Hindlimb muscle (tissue), 1 donor: ENCODE measurements around the gene CEACAM16. TPM values are rescaled to one million over a fixed set of nuclear protein-coding genes. Genes with fewer than 3 reads are reported as not detected.
A peak's percentile ranks its signal among the peaks of the same experiment; 100 is the strongest.

Experiments
- DNase-seq: peaks from one replicate; pipeline ENCODE4 v3.0.0-alpha.2; 2013
- polyA plus RNA-seq: library from polyadenylated mRNA; unstranded; fragments of 120-200 nt; gene quantifications from one replicate; pipeline ENCODE4 v1.2.1, GENCODE V29; 2013; ENCODE audit not compliant: insufficient read length

CEACAM16 gene
- polyA plus RNA-seq, 1 donor, result 1.0 TPM

DNA sequence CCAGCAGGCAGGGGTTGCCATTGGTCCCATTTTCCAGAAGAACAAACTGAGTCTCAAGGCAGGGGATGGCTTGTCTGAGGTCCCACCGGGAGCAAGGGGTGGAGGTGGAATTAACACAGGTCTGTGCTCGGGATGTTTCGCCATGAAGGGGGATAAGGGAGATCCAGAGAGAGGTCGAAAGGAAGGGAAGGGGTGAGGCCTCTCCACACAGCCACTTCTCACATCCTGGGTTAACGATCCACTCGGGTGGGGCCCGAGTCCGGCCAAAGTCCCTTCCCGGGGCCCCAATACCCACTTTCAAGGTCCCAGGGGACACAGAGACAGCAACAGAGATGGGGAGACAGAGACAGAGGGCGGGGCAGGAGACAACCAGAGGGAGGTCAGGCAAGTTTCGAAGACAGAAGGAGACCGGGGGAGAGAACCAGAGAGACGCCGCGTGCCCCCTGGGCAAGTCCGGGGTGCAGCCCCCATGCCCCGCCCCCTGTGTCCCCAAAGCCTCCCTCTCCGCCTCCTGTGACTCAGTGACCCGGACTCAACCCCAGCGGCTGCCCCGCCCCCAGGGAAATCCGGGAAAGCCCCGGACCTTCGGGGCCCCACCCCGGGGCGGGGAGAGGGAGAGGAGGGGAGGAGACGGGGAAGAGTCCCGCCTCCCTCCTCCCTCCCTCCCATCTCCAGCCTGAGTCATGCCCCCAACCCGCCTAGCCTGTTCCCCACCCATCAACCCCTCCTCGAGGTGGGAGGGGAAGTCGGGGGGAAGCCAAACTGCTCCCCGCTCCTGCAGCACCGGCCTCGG lies 48.2 kb downstream of the CEACAM16 start:
- DNase-seq, result peak; percentile 93

DNA sequence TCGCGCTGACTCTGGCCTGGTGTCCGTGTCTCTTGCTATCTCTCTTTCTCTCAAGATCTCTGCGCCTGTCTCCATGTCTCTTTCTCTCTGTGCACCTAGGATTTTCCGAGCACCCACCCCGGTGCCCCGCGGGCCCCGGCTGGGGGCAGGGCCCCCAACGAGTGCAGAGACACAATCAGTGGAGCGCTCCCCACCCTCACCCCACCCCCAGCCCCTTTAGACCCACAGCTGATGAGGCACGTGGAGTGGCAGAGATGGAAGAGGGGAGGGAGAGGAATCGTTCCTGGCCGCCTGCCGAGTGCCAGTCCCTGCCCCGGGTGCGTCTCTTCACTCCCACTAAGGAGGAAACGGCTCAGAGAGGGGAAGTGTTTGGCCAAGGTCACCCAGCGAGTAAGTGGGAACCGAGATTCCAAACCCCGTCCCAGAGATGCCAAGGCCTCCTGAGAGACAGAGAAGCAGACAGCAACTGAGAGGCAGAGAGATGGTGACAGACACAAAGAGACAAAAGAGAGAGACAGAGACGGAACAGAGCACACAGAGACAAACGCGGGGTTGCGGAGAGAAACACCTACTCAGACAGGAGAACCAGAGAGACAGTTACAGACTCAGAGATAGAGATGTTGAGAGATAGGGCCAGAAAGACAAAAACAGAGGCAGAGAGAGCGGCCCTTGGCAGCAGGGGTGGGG lies 48.9 kb downstream of the CEACAM16 start:
- peak; percentile 67 for DNase-seq

DNA sequence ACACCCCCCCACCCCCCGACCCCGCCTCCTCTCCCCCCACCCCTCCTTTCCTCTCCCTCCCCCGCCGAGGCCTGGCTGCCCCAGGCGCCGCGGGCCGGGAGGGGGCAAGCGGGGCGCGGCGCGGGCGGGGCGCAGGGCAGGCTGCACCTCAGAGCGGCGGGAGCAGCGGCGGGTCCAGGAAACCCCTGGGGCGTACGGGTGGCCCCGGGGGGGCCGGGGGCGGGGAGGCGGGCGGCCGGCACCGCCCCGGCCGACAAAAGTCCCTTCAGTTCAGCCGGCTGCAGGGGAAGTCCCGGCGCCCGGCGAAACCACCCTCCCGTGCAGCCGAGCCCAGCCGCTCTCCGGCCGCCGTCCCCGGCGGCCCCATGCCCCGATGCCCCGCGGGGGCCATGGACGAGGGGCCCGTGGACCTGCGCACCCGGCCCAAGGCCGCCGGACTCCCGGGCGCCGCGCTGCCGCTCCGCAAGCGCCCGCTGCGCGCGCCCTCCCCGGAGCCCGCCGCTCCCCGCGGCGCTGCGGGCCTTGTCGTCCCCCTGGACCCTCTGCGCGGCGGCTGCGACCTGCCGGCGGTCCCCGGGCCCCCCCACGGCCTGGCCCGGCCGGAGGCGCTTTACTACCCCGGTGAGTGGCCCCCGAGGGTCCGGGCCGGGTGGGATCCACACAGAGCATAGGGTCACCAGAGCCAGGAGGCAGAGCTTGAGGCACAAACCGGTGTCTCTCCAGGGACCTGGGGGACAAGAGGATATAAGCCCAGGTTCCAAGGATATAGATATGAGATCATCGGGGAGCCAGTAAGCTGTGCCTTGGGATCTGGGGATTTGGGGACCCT lies 49.7 kb downstream of the CEACAM16 start, which contains the start of gene BCL3:
BCL3 (plus strand) TSS at position 283 of the 829 bp plus-strand sequence; CDS start at position 366, 83 bp downstream.
- DNase-seq, result peak; percentile 64

DNA sequence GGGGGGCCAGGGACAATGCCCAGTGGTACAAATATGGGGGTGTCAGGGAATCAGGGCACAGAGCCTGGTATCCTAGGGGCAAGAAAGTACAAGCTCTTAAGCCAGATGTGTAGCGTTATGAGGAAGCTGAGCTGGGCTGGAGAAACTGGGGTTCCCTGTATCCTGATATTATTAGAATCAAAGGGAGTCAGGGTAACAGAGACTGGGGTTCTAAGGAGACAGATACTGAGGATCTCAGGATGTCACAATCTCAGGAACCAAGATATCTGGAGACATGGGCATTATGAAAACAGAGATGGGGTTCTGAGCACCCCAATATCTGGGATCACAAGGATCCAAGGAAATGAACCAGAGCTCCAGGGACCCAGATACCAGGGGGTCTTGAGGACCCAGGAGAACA lies 50.3 kb downstream of the CEACAM16 start:
- DNase-seq, result no peak

DNA sequence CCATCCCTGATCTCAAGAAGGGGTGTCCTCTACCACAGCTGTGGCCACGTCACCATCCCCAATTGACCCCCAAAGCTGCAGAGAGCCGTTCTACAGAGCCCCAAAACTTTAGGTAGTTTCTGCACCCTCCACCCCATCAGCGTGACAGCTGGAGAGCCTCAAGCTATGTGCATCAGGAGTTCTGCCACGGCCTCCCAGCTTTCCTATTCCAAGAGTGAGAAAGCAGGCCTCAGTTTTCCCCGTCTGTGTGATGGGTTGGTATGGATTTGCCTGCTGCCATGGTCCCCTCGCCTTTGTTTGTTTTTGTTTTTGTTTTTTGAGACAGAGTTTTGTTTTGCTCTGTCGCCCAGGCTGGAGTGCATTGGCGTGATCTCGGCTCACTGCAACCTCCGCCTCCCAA lies 51.0 kb downstream of the CEACAM16 start:
- DNase-seq, result no peak

DNA sequence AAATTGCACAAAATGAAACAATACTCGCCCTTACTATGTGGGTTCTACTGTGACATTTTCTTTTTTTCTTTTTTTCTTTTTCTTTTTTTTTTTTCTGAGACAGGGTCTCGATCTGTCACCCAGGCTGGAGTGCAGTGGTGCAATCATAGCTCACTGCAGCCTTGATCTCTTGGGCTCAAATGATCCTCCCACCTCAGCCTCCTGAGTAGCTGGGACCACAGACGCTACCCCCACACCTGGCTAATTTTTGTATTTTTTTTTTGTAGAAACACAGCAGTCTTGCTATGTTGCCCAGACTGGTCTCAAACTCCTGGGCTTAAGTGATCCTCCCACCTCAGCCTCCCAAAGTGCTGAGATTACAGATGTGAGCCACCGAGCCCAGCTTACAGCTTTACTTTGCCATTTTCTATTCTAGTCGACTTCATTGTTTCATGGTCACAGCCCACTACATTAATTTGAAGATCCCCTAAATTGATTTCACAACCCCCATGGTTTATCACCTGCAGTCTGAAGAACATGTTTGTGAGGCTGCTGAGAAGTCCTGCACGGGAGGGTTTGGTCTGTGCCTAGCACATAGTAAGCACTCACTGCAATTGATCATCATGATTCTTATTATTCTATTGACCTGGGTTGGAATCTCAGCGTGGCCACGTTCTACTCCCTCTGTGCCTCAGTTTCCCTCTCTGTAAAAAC lies 53.3 kb downstream of the CEACAM16 start:
- no peak for DNase-seq

DNA sequence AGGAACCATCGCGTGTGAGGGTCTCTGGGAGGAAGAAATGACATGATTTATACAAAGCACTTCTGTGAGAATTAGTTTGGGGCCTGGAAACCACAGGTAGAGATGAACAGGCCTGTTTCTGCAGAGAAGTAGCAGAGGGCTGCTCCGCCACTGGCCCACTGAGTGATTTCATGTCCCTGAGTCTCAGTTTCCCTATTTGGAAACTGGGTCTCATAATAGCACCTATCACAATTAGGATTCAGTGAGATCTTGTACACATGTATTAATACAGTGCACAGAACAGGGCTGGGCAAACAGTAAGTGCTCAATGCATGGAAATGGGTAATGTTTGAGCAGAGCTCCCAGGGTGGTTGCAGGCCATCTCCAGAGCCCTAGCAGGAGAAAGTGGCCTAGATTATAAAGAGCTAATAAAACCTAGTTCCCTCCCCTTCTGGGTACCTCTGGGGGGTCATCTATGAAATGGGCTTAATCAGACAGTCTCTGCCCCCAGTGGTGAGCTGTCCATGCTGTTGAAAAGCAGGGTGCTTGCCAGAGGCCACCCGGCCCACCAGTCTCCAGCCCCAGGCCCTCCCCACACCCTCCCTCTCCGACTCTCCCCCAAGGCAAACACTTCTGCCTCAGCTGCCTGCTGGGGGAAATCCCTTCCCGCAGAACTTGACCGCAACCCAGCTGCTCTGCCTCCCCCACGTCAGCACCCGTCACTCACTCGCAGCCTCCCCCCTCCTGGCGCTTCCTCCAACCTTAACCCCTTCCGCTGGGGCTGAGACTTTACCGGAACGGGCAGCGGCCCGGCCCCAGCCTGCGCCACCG lies 54.1 kb downstream of the CEACAM16 start:
- peak; percentile 85 for DNase-seq

DNA sequence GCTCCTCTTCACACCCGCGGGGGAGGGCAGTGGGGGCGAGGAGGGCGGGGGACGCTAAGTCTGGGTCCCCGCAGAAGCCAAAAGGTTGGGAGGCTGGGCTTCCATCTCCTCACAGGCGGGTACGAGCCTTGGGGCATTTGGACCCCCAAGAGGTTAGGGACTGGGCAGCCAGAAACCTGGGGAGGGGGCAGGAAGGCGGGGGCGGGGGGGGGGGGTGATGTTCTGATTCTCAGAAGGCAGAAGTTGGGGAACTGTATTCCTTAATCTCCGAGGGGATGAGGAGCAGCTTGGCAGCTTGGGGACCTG lies 54.6 kb downstream of the CEACAM16 start:
- DNase-seq, result no peak

DNA sequence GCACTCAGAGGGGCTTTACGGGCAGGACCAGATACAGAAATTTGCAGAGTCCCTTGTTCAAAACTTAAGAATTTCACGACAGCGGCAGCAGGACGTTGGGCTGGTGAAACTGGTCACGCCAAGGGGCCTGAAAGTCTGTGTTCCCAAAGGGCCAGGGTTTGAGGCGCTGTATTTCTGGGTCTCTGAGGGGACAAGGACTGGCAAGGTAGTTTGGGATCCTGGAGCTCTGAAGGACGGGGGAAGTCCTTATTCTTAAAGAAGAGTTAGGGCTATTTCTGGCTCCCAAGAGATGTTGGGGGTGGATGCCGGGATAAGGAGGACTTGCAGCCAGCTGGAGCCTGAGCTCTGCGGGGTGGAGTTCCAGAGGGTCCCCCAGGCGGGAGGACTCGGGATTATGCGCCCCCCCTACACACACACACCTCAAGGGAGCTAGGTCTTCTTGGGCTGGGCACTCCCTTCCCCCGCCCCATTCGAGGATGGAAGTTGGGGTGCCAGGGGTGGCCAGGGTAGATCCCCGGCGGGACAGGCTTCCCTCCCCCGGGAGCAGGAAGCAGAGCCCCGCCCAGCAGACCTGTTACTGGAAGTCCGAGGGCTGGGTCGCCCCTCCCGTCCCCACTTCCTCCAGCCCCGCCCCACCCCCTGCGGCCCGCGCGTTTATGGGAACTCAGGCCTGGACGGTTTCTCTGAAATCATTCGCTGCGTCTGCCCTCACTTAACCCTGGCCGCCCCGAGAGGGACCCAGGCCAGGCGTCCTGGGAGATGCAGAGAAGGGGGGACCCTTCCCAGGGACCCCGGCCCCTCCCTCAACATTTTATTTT lies 55.2 kb downstream of the CEACAM16 start:
- peak; percentile 75 for DNase-seq

DNA sequence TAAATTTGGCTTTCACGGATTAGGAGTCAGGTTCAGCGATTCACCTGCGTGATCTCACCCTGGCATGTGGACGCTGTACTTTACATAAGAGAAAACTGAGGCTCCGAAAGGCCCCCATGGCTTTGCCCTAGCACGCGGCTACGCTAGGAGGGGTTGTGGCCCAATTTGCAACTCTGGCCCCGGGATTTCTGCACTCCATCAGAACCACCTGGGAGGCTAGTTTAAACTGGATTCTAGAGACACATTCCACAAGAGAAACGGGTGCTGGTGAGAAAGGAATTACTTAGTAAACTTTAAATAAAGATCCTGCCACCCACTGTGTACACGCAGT lies 55.8 kb downstream of the CEACAM16 start:
- no peak for DNase-seq

DNA sequence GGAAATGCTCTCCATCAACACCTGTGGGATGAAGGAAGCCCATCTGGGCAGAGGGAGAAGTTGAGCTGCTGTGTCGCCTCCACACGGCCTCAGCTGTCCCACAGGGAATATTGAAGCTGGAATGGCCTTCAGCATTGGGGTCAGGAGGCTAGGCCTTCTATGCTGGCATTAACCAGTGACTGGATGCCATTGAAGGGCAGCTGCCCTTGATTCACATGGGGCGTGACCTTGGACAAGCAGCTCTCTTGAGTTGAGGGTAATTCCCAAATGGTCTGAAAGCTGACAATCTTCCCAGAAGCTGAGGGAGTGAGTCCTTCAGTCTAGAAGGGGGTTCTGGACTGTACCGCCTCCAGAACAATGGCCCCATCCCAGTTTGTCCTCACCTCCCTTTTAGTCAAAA lies 56.3 kb downstream of the CEACAM16 start:
- no peak for DNase-seq

DNA sequence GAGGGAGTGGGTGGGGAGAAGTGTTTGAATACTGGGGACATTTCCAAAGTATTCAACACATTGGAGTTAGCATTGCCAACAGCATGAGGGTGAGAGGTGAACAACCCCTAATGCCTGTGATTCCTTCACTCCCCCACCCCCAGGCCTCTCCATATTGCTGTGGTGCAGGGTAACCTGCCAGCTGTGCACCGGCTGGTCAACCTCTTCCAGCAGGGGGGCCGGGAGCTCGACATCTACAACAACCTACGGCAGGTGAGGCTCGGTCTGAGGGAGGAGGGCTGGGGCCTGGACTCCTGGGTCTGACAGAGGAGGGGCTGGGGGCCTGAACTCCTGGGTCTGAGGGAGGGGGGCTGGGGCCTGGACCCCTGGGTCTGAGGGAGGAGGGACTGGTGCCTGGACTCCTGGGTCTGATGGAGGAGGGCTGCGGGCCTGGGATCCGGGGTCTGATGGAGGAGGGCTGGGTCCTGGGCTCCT lies 57.2 kb downstream of the CEACAM16 start:
- no peak for DNase-seq

DNA sequence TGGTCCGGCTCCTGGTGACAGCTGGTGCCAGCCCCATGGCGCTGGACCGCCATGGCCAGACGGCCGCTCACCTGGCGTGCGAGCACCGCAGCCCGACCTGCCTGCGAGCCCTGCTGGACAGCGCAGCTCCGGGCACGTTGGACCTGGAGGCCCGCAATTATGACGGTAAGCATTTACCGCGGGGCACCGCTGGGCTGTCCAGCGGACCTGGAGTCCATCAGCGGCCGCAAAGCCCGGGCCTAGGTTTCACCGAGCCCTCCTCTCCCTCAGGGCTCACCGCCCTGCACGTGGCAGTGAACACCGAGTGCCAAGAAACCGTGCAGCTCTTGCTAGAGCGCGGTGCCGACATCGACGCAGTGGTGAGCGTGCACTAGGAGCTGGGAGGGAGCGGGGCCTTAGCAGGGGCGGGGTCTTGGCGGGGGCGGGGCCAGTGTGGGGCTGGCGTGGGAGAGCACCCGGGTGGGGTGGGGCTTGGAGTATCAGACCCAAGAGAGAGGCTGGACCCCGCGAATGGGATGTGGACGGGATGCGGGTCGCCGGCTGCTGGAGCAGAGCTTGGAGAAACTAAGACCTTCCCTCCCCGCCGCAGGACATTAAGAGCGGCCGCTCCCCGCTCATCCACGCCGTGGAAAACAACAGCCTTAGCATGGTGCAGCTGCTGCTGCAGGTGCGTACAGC lies 58.2 kb downstream of the CEACAM16 start:
- DNase-seq, result peak; percentile 61

DNA sequence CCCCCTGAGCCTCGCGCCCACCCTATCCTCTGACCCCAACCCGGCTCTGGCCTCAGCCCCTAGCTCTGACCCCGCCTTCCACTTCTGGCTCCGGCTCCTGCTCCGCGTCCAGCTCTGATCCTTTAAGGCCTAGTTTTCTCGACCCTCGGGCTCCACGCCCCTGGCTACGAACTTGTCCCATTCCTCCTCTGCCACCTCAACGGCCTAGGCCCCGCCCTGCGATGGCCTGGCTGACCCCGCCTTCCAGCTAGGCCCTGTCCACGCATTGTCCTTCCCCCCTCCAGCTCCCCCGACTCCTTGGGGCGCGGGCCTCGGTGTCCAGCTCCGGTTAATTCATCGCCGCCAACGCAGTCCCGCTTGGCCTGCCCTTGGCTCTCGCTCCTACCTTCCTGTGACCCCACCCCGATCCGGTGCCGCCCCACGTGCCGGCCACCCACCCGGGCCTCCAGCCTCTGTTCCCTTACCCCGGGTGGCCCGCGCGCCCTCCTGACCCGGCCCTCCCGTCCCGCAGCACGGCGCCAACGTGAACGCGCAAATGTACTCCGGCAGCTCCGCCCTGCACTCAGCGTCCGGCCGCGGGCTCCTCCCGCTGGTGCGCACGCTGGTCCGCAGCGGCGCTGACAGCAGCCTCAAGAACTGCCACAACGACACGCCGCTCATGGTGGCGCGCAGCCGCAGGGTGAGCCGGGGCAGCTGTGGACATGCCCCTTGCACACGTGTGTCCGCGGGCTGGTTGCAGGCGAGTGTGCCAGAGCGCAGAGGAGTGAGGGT lies 59.0 kb downstream of the CEACAM16 start:
- DNase-seq, result peak; percentile 83

DNA sequence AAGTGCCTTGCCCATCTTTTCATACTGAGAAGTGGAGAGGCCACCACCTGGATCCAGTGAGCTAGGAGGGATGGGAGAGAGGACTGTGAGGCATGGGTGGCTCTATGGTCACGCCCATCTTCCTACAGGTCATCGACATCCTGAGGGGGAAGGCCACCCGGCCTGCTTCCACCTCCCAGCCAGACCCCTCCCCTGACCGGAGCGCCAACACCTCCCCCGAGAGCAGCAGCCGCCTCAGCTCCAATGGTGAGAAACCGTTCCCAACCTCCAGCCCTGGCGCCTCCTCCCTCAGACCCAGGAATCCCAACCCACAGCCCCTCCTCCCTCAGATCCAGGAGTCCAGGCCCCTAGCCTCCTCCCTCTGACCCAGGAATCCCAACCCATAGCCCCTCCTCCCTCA lies 59.6 kb downstream of the CEACAM16 start:
- no peak for DNase-seq

DNA sequence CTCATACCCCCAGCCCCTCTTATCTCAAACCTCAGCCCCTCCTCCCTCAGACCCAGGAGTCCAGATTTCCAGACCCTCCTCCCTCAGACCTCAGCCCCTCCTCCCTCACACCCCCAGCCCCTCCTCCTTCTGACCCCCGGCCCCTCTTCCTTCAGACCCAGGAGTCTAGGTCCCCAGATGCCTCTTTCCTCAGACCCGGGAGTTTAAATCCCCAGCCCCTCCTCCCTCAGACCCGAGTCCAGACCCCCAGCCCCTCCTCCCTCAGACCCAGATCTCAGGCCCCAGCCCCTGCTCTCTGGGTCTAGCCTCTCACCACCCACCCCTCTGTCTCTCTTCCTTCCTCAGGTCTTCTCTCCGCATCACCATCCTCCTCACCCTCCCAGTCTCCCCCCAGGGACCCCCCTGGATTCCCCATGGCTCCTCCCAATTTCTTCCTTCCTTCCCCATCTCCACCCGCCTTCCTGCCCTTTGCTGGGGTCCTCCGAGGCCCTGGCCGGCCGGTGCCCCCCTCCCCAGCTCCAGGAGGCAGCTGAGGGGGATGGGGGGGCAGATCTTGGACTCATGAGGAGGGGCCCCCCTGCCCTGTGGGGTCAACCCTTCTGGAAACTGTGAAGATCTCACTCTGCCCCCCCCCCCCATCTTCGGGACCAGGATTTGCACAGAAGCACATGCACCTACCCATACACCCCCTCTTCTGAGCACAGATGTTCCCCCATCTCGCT lies 60.3 kb downstream of the CEACAM16 start:
- no peak for DNase-seq
